AG04450 (cell line): ENCODE results near the gene CREB5. TPM values are rescaled to one million over a fixed set of nuclear protein-coding genes. Genes with fewer than 3 reads are reported as not detected.
"Not testable (repeated sequence)": the region's sequence is repeated elsewhere in the genome, so short reads cannot be mapped to it uniquely, and the experiment has no call there.

ENCODE experiments used
- CTCF ChIA-PET: fragments of 300-600, 350-600 bp; formaldehyde crosslinking; extraction: SDS; loops from one replicate; lab custom pipeline; 2022; ENCODE audit warnings: antibody characterized with exemption, inconsistent platforms; lab: Charles Lee
- POLR2A ChIA-PET: fragments of 350-600 bp; formaldehyde crosslinking; extraction: SDS; loops from one replicate; lab custom pipeline; 2021; ENCODE audit warnings: antibody characterized with exemption, inconsistent platforms; lab: Yijun Ruan, JAX
- DNase-seq: peaks from one replicate; pipeline ENCODE4 v3.0.0-alpha.2; 2011; ENCODE audit warnings: low read depth, low spot score
- H3K27ac ChIP-seq: one replicate; pipeline ENCODE4 v1.5.1; 2012; ENCODE audit warnings: low read depth, low read length, control low read depth
- H3K27me3 ChIP-seq: one replicate; pipeline ENCODE4 v1.6.0; 2012; ENCODE audit warnings: low read length; ENCODE audit not compliant: control insufficient read depth, insufficient read depth
- H3K4me3 ChIP-seq: 2 replicates; pipeline ENCODE4 v1.5.1; 2011; ENCODE audit warnings: mild to moderate bottlenecking, low read depth, low read length, control low read depth
- H3K9me3 ChIP-seq: 2 replicates; pipeline ENCODE4 v1.5.1; 2012; ENCODE audit warnings: low read length; ENCODE audit not compliant: control insufficient read depth, insufficient read depth
- polyA plus RNA-seq: library from polyadenylated mRNA; depleted of rRNA; stranded (reverse); fragments of >200 nt; gene quantifications from 2 replicates; pipeline ENCODE4 v1.2.3, GENCODE V29; 2011
- TF ChIP-seq, protein P1 (sequence below): IDR thresholded peaks from 2 replicates; pipeline ENCODE4 v1.5.1; 2011; ENCODE audit warnings: low read depth, low read length, control low read depth, inconsistent platforms

CREB5 gene
- polyA plus RNA-seq, 1 experiment: 22.1 TPM

- Histone ChIP-seq H3K4me3 (no peak overlapping the region), H3K27ac (no peak overlapping the region), H3K27me3 (no peaks in the 10 kb centered on the region), H3K9me3 (no peaks in the 10 kb centered on the region)
- ChIA-PET POLR2A (no interaction called here), CTCF (no interaction called here)
- TF ChIP-seq, protein P1, sequence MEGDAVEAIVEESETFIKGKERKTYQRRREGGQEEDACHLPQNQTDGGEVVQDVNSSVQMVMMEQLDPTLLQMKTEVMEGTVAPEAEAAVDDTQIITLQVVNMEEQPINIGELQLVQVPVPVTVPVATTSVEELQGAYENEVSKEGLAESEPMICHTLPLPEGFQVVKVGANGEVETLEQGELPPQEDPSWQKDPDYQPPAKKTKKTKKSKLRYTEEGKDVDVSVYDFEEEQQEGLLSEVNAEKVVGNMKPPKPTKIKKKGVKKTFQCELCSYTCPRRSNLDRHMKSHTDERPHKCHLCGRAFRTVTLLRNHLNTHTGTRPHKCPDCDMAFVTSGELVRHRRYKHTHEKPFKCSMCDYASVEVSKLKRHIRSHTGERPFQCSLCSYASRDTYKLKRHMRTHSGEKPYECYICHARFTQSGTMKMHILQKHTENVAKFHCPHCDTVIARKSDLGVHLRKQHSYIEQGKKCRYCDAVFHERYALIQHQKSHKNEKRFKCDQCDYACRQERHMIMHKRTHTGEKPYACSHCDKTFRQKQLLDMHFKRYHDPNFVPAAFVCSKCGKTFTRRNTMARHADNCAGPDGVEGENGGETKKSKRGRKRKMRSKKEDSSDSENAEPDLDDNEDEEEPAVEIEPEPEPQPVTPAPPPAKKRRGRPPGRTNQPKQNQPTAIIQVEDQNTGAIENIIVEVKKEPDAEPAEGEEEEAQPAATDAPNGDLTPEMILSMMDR: no peak
- no peak for DNase-seq
Measured at GRCh38 chr7:28608237-28608656, 195.9 kb downstream of the CREB5 start.

GRCh38 chr7:28608731-28609130 lies 196.4 kb downstream of the CREB5 start:
- POLR2A ChIA-PET: no interaction called here
- CTCF ChIA-PET: no interaction called here
- DNase-seq: no peak
- no peak overlapping the region for H3K27ac ChIP-seq
- H3K27me3 ChIP-seq: no peaks in the 10 kb centered on the region
- H3K4me3 ChIP-seq: no peak overlapping the region
- no peaks in the 10 kb centered on the region for H3K9me3 ChIP-seq
- TF ChIP-seq, protein P1: no peak

GRCh38 chr7:28609608-28610007 lies 197.3 kb downstream of the CREB5 start:
- H3K27me3 ChIP-seq: no peaks in the 10 kb centered on the region
- POLR2A ChIA-PET: no interaction called here
- TF ChIP-seq, protein P1: no peak
- no peak overlapping the region for H3K4me3 ChIP-seq
- H3K27ac ChIP-seq: no peak overlapping the region
- H3K9me3 ChIP-seq: no peaks in the 10 kb centered on the region
- CTCF ChIA-PET: no interaction called here
- DNase-seq: no peak

- H3K9me3 ChIP-seq, H3K27ac ChIP-seq, H3K27me3 ChIP-seq, DNase-seq, H3K4me3 ChIP-seq: not testable (repeated sequence)
- ChIA-PET POLR2A (interaction anchor here (0.6 kb wide), 1 partner anchor 377 kb away, joined by 3 read pairs; no protein-coding TSS in a partner anchor), CTCF (interaction anchor here (0.6 kb wide), 1 partner anchor 15 kb away, joined by 4 read pairs; no protein-coding TSS in a partner anchor)
Measured at GRCh38 chr7:28611399-28611897, 199.1 kb downstream of the CREB5 start.

- DNase-seq: no peak
- Histone ChIP-seq H3K27me3 (no peaks in the 10 kb centered on the region), H3K4me3 (no peak overlapping the region), H3K27ac (no peak overlapping the region), H3K9me3 (no peaks in the 10 kb centered on the region)
- ChIA-PET CTCF (no interaction called here), POLR2A (no interaction called here)
- TF ChIP-seq, protein P1: no peak
Measured at GRCh38 chr7:28613262-28613661, 200.9 kb downstream of the CREB5 start.

DNA sequence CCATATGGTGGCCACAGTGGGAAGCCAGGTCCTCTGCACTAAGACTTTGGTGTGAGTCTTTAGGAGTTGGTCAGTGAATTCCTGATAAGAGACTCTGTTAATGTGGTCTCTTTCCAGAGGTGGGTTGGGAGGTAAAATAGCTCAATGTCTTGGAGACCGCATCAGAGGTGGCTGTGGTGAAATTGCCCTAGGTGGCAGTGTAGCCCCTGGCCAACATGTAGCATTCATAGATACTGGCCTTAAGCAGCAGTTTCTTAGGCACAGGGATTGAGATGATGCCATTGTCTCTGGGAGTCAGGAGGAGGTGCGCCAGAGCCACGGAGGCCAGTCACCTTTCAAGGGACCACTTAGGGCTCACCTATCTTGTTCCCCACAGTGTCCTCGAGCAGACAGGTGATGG lies 202.8 kb downstream of the CREB5 start:
- Histone ChIP-seq H3K9me3 (no peaks in the 10 kb centered on the region), H3K27me3 (no peaks in the 10 kb centered on the region), H3K27ac (no peak overlapping the region), H3K4me3 (no peak overlapping the region)
- ChIA-PET POLR2A (no interaction called here), CTCF (interaction anchor here (1.4 kb wide), 1 partner anchor 11 kb away, joined by 3 read pairs; no protein-coding TSS in a partner anchor)
- TF ChIP-seq, protein P1: no peak
- DNase-seq: no peak
